T1000 (cell line): ENCODE data around the gene GLRA3.
"Not testable (repeated sequence)": the region's sequence is repeated elsewhere in the genome, so short reads cannot be mapped to it uniquely, and the experiment has no call there.

ENCODE experiments used
- DNase-seq: peaks from one replicate; lab custom pipeline; 2025; ENCODE audit warnings: mixed read lengths; lab: John Stamatoyannopoulos, UW

GLRA3 gene

DNA sequence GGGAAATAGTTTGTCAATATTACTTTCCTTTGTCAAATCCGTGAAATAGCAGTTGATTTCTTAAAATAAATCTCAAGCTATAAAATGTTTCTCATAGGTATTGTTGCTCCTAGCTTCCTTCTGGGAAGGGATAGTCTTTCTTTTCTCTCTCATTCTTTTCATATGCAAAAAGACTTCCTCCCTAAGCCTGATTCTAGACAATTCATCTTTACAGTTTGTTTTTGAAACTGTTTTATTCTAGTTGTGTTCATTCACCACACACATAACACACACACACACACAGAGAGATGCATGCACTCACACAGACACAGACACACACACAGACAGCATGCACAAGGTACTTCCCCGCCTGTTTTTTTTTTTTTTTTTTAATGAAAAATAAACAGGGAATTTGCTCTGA lies 18.2 kb downstream of the GLRA3 start:
- no peak for DNase-seq

DNA sequence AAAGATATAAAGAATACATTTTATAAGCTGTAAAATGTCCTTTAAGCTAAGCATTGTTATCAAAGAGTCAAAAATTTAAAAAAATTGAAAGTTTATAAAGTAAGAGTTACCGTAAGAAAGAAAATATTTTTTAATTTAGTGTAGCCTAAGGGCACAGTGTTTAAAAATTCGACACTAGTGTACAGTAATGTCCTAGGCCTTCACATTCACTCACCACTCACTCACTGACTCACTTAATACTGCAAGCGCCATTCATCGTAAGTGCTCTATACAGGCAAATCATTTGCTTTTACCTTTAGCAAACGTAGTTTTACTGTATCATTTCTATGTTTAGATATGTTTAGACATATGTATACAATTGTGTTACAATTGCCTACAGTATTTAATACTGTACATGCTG lies 20.2 kb downstream of the GLRA3 start:
- no peak for DNase-seq

DNA sequence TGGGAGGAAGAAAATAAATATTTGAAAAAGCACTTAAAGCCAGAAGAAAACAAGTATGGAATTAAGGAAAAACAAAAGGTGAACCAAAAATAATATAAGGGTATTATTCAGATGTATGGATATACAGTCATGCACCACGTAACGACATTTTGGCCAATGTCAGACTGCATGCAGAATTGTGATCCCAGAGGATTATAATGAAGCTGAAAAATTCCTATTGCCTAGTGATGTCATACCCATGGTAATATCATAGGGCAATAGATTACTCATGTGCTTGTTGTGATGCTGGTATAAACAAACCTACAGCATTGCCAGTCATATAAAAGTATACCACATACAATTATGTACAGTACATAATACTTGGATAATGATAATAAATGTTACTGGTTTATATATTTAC lies 20.9 kb downstream of the GLRA3 start:
- DNase-seq = no peak

- DNase-seq = no peak
Observed at GRCh38 chr4:174805746-174806145, 23.3 kb downstream of the GLRA3 start.

DNA sequence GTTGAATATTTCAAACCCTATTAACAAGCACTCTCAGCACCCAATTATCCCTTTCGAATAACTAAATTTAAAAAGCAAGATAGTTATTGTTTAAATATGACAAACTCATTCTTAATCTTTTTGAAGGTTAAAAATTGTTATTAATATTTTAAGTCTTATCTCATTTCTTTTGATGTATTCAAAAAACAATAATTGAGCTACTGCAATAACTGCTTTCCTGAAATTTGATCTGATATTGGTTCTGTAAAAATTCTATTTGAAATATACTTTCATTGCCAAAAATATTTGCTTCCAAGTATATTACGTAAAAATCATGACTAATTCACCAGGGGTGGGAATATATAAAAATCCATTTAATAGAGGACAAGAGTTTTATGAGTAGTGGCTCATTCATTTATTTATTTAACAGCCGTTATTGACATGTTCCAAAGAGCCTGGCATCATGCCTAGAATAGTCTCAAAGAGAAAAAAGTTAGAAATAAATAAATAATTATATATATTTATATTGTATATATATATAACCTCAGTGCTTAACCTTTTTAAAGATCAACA lies 34.4 kb downstream of the GLRA3 start:
- DNase-seq = no peak

GRCh38 chr4:174789657-174790056 lies 39.4 kb downstream of the GLRA3 start:
- no peak for DNase-seq

DNA sequence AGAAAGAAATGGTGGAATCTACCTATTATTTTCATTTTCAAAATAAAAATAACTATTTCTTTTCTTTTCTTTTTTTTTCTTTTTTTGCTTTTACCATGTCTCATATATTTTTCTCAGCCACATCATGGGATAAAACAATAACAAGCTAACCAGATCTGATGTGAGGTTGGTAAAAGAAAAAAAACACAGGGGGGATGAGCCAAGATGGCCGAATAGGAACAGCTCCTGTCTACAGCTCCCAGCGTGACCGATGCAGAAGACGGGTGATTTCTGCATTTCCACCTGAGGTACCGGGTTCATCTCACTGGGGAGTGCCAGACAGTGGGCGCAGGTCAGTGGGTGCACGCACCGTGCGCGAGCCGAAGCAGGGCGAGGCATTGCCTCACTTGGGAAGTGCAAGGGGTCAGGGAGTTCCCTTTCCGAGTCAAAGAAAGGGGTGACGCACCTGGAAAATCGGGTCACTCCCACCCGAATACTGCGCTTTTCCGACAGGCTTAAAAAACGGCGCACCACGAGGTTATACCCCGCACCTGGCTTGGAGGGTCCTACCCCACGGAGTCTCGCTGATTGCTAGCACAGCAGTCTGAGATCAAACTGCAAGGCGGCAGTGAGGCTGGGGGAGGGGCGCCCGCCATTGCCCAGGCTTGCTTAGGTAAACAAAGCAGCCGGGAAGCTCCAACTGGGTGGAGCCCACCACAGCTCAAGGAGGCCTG lies 50.6 kb downstream of the GLRA3 start:
- not testable (repeated sequence) for DNase-seq

DNA sequence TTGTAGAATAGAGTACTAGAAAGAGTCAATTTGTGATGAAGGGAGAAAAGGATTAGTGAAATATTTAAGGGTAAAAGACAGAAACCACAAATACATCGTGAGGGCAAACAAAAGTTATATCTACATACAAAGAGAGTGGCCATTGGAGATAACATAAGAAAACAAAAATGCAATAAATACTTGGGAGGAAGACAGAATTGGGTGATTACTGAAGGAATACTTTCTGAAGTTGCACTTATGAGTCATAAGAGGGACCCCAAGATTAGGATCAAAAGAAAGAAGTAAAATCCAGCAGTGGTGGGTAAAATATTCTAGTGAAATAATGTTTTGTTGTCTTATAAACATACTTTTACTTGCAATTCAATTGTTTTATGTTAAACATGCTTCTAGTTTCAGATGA lies 53.7 kb downstream of the GLRA3 start:
- no peak for DNase-seq

DNA sequence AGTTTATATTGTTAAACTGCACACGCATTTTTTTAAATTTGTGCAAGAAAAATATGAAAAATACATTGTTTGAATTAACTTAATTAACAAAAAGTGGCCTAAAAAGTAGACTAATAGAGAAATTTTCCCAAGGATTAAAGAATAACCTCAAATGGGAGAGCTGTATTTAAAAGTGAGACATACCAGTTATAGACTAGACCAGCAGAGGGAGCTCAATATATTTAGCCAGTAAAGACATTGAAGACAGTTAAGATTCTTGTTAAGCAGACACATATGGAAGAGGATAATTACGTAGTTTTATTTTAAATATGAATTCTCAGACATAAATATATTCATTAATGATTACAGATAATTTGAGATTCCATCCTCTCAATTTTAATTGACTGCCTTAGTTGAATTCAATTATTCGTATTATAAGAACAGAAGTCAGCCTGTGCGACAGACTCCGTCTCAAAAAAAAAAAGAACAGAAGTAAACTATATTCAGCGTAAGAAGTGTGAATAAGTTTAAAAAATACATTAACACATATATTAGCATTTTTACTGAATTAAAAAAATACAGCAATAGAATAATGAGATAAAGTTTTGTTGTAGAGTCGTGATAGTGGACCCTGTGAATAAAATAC lies 64.8 kb downstream of the GLRA3 start:
- no peak for DNase-seq

DNA sequence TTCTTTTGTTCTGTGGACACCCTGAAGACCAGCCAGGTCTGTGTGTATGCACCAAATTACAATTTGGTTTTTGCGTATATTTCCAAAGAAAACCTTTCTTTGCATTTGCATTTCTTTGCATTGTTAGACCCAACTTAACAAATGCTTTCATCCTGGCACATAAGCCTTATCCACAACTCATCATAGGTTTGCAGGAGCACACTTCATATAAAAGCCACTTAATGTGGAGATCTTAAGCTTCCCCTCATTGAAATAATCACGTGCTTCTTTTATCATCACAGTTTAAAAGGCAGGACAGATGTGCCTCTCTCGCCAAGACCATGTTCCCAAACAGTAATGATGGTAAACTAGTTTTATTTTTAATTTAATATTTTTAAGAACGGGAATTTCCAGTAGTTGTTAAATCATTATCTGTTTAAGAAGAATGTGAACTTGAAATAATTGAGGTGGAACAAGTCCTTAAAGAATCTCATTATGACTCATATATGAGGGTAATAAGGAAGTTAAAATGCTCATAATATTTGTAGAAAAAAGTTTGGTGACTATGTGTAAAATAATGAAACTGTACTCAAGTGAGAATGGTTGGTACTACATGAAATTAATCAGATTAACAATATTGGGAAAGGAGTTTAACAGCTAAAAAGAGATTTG lies 65.5 kb downstream of the GLRA3 start:
- no peak for DNase-seq

- DNase-seq = no peak
Observed at GRCh38 chr4:174761451-174761850, 67.6 kb downstream of the GLRA3 start.

GRCh38 chr4:174757736-174758135 lies 71.3 kb downstream of the GLRA3 start:
- no peak for DNase-seq

- DNase-seq = no peak
Observed at GRCh38 chr4:174753021-174753420, 76.0 kb downstream of the GLRA3 start.

- no peak for DNase-seq
Observed at GRCh38 chr4:174752026-174752425, 77.0 kb downstream of the GLRA3 start.

- DNase-seq = no peak
Observed at GRCh38 chr4:174749091-174749490, 80.0 kb downstream of the GLRA3 start.

DNA sequence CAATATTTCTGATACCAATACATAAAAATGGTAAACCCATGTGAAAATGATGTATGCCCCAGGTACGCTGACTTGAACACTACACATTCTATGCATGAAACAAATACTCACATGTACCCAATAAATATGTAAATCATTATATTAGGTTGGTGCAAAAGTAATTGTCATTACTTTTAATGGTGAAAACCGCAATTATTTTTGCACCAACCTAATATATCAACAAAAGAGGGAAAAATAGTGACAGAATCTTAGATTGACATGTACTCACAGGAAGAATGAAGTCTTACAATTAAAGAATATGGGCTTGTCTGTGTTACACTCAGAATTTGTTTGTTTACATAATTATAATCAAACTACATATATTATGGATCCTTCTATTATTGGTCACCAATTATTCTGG lies 82.3 kb downstream of the GLRA3 start:
- DNase-seq = no peak

DNA sequence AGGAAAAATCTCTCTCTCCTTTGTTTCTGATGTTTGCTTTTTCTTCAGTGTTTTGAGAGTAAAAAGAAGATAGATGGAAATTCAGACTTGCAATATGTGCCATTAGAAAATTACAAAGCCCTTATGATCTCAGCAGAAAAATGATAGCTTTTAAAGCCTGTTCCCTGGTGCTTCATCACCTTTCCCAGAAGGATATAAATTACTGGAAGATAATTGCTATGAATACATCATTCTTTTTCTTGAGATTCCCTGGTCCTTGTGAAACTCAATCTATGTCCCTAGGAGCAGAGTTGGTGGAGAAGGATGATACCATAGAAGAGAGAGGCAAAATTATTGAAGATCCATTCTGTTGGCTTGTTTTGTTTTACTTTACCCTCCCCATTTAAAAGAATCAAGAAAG lies 86.5 kb downstream of the GLRA3 start:
- DNase-seq = no peak

- no peak for DNase-seq
Observed at GRCh38 chr4:174739576-174739975, 89.5 kb downstream of the GLRA3 start.

DNA sequence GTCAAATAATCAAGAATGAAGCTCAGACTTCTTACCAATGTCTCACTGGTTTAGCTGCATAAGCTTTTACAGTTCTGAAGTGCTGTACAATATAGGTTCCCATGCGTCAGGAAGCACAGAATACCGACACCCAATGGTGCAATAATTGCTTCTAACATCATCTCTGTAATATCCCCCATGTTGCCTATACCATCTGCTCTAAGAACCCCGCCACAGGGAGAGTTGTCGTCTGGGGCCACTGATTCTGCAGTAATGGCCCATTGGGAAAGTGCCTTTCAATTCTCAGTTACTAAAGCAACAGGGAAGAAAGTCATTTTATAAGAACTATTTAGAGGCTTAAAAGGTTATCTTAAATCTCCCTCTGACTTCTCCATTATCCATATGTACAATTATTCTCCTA lies 94.9 kb downstream of the GLRA3 start:
- no peak for DNase-seq

DNA sequence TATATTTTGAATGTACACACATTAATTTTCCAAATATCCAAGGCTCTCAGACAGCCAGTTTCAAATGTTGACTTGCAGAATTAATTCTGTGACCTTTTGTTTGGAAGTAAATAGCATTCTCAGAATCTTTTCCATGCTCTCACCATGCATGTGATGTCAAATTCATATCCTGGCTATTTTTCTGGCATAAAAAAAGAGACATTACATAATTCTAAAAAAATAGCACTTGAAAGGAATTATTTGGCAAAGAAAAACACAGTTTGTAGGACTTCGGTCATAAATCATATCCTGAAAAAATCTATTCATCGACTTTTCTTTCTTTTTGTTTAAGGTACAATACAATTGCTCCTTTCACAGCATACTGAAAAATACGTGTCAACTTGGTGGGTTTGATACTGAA lies 111.2 kb downstream of the GLRA3 start:
- DNase-seq = no peak

GRCh38 chr4:174716986-174717770 lies 111.9 kb downstream of the GLRA3 start:
- no peak for DNase-seq
